PC-9 (cell line): ENCODE measurements around the gene MOCOS.

Experiments
- EZH2 ChIP-seq: fragments of 200-600 bp; sonication (generic); IDR thresholded peaks from 2 replicates; pipeline ENCODE4 v1.8.0; 2017; ENCODE audit warnings: antibody characterized with exemption, low read depth
- TF ChIP-seq, protein P1 (sequence below): fragments of 200-600 bp; sonication (generic); conservative IDR thresholded peaks from 2 replicates; pipeline ENCODE4 v1.6.1; 2017; ENCODE audit warnings: mixed run types, antibody characterized with exemption, mild to moderate bottlenecking, moderate library complexity

- no peak for TF ChIP-seq EZH2
- TF ChIP-seq, protein P1, sequence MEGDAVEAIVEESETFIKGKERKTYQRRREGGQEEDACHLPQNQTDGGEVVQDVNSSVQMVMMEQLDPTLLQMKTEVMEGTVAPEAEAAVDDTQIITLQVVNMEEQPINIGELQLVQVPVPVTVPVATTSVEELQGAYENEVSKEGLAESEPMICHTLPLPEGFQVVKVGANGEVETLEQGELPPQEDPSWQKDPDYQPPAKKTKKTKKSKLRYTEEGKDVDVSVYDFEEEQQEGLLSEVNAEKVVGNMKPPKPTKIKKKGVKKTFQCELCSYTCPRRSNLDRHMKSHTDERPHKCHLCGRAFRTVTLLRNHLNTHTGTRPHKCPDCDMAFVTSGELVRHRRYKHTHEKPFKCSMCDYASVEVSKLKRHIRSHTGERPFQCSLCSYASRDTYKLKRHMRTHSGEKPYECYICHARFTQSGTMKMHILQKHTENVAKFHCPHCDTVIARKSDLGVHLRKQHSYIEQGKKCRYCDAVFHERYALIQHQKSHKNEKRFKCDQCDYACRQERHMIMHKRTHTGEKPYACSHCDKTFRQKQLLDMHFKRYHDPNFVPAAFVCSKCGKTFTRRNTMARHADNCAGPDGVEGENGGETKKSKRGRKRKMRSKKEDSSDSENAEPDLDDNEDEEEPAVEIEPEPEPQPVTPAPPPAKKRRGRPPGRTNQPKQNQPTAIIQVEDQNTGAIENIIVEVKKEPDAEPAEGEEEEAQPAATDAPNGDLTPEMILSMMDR: no peak
These were observed 4.4 kb downstream of the MOCOS start for GRCh38 chr18:36191711-36192110.
